Thyroid gland (tissue), 4 donors: ENCODE data around the gene ZNF621. TPM values are rescaled to one million over a fixed set of nuclear protein-coding genes. Genes with fewer than 3 reads are reported as not detected.
"Not testable (repeated sequence)": the region's sequence is repeated elsewhere in the genome, so short reads cannot be mapped to it uniquely, and the experiment has no call there.

Source experiments
- DNase-seq, 2 donors: peaks; one replicate each; pipeline ENCODE4 v3.0.0-alpha.2; 2019
- H3K27ac ChIP-seq, 3 donors: fragments of 200-600 bp; sonication (generic); 1 replicate in 2 of 3; 2 replicates in 1 of 3; pipeline ENCODE4 v1.5.1; 2016 to 2019; ENCODE audit warnings: mild to moderate bottlenecking in 1 of 3, moderate library complexity in 1 of 3
- H3K27me3 ChIP-seq: fragments of 200-600 bp; sonication (generic); one replicate; pipeline ENCODE4 v1.5.1; 2019
- H3K36me3 ChIP-seq, 2 donors: fragments of 200-600 bp; sonication (generic); one replicate each; pipeline ENCODE4 v1.5.1; 2016 to 2019
- H3K4me1 ChIP-seq, 2 donors: fragments of 200-600 bp; sonication (generic); one replicate each; pipeline ENCODE4 v1.5.1; 2017 to 2019
- H3K4me3 ChIP-seq, 3 donors: fragments of 200-600 bp; sonication (generic); replicated peaks in 1 of 3; 1 replicate in 2 of 3; 2 replicates in 1 of 3; pipeline ENCODE4 v1.5.1; 2016; ENCODE audit warnings: mild to moderate bottlenecking in 1 of 3
- H3K9me3 ChIP-seq: fragments of 200-600 bp; sonication (generic); one replicate; pipeline ENCODE4 v1.5.1; 2017
- POLR2A ChIP-seq, 2 donors: fragments of 450-650 bp; IDR thresholded peaks; one replicate each; pipeline ENCODE4 v1.6.1; 2017; ENCODE audit warnings: antibody characterized with exemption in 2 of 2, mild to moderate bottlenecking in 2 of 2, moderate library complexity in 1 of 2
- whole genome bisulfite sequencing, 2 donors: methylation state at CpG; one replicate each; pipeline ENCODE4 v1.1.5; 2017; 5-methylcytosine and 5-hydroxymethylcytosine counted together
- intact Hi-C: fragments of 100-400 bp; cut with DNase I; formaldehyde crosslinking; loops from one replicate; pipeline ENCODE4 v1.15.1; 2023
- total RNA-seq, 4 donors: library from RNA; depleted of rRNA; stranded (reverse); fragments of >200 nt; gene quantifications; one replicate each; pipeline ENCODE4 v1.2.3, GENCODE V29; 2016
- TF ChIP-seq, protein P1 (sequence below), 6 experiments: fragments of 200-600 bp in 3 of 6; fragments of 450-650 bp in 3 of 6; sonication (generic) in 3 of 6; IDR thresholded peaks; one replicate each; pipeline ENCODE4 v1.5.1; 2016 to 2019; ENCODE audit warnings: antibody characterized with exemption in 6 of 6, mild to moderate bottlenecking in 2 of 6, inconsistent platforms in 1 of 6, moderate library complexity in 1 of 6

The ZNF621 gene
- total RNA-seq, 4 donors from 2014 or later, result 15.8 to 28.1 (median 23.4) TPM

DNA sequence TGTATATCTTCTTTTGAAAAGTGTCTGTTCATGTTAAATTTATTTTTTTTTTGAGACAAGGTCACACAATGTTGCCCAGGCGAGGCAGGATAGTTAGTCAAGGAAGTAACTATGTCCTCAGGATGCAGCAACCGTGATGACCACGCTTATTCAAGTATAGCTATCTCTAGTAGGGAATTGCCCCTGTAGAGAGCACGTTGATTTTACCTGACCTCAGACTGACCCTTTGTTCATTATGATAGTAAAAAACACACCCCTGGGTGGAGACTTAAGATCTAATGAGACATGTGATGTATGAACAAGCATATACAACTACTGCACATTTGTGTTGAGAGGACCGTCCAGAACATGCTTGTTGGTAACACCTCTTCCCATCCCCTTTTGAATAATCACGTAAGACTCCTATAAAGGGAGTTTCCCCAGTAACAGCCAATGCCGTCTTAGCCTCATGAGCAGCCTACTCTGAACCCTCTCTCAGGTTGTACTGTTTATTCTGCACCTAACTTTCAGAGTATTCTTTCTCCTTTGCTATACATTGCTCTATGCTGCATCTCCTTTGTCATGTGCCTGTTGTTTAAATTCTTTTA is 32.9 kb downstream of the ZNF621 start:
- intact Hi-C loops, result no loop called here
- Histone ChIP-seq H3K36me3 (no peaks in the 10 kb centered on the region), H3K9me3 (no peaks in the 10 kb centered on the region), H3K27ac (no peak overlapping the region), H3K4me3 (no peak overlapping the region), H3K27me3 (no peaks in the 10 kb centered on the region), H3K4me1 (no peaks in the 10 kb centered on the region)
- TF ChIP-seq POLR2A (IDR thresholded peaks at IDR 0.05), result no peak
- TF ChIP-seq, protein P1, sequence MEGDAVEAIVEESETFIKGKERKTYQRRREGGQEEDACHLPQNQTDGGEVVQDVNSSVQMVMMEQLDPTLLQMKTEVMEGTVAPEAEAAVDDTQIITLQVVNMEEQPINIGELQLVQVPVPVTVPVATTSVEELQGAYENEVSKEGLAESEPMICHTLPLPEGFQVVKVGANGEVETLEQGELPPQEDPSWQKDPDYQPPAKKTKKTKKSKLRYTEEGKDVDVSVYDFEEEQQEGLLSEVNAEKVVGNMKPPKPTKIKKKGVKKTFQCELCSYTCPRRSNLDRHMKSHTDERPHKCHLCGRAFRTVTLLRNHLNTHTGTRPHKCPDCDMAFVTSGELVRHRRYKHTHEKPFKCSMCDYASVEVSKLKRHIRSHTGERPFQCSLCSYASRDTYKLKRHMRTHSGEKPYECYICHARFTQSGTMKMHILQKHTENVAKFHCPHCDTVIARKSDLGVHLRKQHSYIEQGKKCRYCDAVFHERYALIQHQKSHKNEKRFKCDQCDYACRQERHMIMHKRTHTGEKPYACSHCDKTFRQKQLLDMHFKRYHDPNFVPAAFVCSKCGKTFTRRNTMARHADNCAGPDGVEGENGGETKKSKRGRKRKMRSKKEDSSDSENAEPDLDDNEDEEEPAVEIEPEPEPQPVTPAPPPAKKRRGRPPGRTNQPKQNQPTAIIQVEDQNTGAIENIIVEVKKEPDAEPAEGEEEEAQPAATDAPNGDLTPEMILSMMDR (IDR thresholded peaks at IDR 0.05), result no peak
- no peak for DNase-seq
- WGBS, 2 donors, result 71 to 75% methylated on average over 7 of the region's 7 CpGs

DNA sequence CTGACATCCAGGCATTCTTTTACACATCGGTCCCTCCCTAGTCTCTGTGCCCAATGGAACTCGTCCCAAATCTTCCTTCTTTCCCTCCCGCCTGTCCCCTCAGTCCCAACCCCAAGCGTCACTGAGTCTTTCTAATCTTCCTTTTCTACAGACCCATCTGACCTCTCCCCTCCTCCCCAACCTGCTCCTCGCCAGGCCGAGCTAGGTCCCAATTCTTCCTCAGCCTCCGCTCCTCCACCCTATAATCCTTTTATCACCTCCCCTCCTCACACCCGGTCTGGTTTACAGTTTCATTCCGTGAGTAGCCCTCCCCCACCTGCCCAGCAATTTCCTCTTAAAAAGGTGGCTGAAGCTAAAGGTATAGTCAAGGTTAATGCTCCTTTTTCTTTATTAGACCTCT is 37.7 kb downstream of the ZNF621 start:
- H3K4me3 ChIP-seq, DNase-seq, H3K27ac ChIP-seq, H3K9me3 ChIP-seq, intact Hi-C loops, H3K4me1 ChIP-seq, H3K27me3 ChIP-seq, H3K36me3 ChIP-seq: not testable (repeated sequence)
- 87% methylated on average over 9 of the region's 9 CpGs for WGBS, 2 donors

DNA sequence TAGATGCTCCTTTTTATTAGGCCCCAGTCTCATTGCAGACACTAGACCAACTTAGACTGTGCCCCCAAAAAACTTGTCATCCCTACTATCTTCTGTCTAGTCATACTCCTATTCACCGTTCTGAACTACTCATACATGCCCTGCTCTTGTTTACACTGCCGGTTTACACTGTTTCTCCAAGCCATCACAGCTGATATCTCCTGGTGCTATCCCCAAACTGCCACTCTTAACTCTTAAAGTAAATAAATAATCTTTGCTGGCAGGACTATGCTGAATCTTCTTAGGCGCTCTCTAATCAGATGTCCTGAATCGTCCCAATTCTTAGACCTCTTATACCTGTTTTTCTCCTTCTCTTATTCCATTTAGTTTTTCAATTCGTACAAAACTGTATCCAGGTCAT is 40.9 kb downstream of the ZNF621 start:
- DNase-seq, H3K27me3 ChIP-seq, H3K27ac ChIP-seq, intact Hi-C loops, H3K36me3 ChIP-seq, H3K9me3 ChIP-seq, H3K4me1 ChIP-seq, H3K4me3 ChIP-seq: not testable (repeated sequence)
- 80 to 84% methylated on average over 5 of the region's 5 CpGs for WGBS, 2 donors

DNA sequence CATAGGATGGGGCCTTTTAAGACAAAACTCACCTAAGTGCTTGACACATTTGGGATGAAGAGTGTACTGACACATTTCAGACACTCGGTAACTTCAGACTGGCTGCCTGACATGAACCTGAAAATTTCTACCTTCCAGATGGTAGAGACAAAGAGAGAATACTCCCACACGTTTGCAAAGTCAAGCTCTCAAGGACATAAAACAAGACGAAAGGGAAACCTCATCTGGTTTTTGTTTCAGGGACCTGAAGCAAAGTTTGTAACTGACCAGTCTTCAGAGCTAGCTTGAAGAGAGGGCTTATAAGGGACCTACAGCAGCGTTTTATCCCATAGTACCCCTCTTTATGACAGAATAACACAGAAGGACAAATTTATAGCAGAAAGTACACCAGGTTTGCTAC is 41.9 kb downstream of the ZNF621 start:
- H3K27ac ChIP-seq, result no peak overlapping the region
- no peak overlapping the region for H3K4me3 ChIP-seq
- WGBS, 2 donors, result 61 to 63% methylated on average over 4 of the region's 4 CpGs
- no peaks in the 10 kb centered on the region for H3K36me3 ChIP-seq
- no peak for TF ChIP-seq POLR2A (IDR thresholded peaks at IDR 0.05)
- TF ChIP-seq, protein P1 (IDR thresholded peaks at IDR 0.05), result no peak
- H3K27me3 ChIP-seq, result no peaks in the 10 kb centered on the region
- no peaks in the 10 kb centered on the region for H3K4me1 ChIP-seq
- DNase-seq, result no peak
- H3K9me3 ChIP-seq, result no peaks in the 10 kb centered on the region
- intact Hi-C loops, result no loop called here

DNA sequence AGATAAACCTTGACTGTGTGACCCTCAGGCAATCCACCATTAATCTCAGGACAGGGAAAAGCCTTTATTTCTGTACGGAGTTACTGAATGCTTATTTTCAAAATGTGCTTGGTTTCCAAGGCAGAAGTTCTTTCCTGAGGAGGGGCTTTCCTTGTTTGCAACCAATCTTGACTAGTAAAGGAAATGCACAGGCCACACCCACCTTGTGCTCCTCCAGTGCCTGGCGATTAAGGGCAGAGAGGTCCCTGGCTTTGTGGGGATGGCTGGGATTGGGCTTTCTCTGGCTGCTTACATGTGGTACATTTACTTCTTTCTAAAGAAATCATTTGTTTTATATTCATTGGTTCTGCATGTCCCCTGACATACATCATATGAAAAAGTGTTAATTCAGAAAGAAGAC is 47.8 kb downstream of the ZNF621 start:
- Histone ChIP-seq H3K27ac (no peak overlapping the region), H3K4me1 (no peaks in the 10 kb centered on the region), H3K9me3 (no peaks in the 10 kb centered on the region), H3K36me3 (no peaks in the 10 kb centered on the region), H3K27me3 (no peaks in the 10 kb centered on the region), H3K4me3 (no peak overlapping the region)
- 58 to 69% methylated on average over 2 of the region's 2 CpGs for whole genome bisulfite sequencing, 2 donors
- intact Hi-C loops, result no loop called here
- no peak for DNase-seq
- TF ChIP-seq, protein P1 (IDR thresholded peaks at IDR 0.05), result no peak
- TF ChIP-seq POLR2A (IDR thresholded peaks at IDR 0.05), result no peak

DNA sequence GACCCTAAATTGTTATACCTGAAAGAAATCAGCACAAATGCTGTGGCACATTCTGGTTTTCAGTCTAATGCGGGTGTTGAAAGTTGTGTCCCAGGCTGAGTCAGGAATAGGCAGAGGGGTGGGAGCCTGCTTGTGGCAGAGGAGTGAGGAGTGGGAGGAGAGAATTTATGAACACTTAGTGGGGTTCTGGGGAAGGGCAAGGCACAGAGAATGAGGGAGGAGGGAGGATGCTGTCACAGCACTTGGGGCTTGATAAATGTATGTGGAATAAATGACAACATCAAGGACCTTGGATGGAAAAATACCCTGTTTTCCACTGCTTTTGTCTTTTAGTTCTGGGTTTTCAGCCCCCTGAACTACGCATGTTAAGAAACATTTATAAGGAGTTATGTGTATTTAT is 49.3 kb downstream of the ZNF621 start:
- H3K4me3 ChIP-seq, result no peak overlapping the region
- intact Hi-C loops, result no loop called here
- H3K27me3 ChIP-seq, result no peaks in the 10 kb centered on the region
- no peaks in the 10 kb centered on the region for H3K9me3 ChIP-seq
- WGBS, 2 donors, result 92 to 97% methylated on average over 2 of the region's 2 CpGs
- H3K4me1 ChIP-seq, result no peaks in the 10 kb centered on the region
- no peak overlapping the region for H3K27ac ChIP-seq
- TF ChIP-seq, protein P1 (IDR thresholded peaks at IDR 0.05), result no peak
- no peak for TF ChIP-seq POLR2A (IDR thresholded peaks at IDR 0.05)
- no peak for DNase-seq
- no peaks in the 10 kb centered on the region for H3K36me3 ChIP-seq
